ENCODE data around the gene CRYM. TPM values are rescaled to one million over a fixed set of nuclear protein-coding genes. Genes with fewer than 3 reads are reported as not detected.
A peak's percentile ranks its signal among the peaks of the same experiment; 100 is the strongest.

CRYM gene
- total RNA-seq, 1 donor from 2014 or later, result 4.6 TPM

DNA sequence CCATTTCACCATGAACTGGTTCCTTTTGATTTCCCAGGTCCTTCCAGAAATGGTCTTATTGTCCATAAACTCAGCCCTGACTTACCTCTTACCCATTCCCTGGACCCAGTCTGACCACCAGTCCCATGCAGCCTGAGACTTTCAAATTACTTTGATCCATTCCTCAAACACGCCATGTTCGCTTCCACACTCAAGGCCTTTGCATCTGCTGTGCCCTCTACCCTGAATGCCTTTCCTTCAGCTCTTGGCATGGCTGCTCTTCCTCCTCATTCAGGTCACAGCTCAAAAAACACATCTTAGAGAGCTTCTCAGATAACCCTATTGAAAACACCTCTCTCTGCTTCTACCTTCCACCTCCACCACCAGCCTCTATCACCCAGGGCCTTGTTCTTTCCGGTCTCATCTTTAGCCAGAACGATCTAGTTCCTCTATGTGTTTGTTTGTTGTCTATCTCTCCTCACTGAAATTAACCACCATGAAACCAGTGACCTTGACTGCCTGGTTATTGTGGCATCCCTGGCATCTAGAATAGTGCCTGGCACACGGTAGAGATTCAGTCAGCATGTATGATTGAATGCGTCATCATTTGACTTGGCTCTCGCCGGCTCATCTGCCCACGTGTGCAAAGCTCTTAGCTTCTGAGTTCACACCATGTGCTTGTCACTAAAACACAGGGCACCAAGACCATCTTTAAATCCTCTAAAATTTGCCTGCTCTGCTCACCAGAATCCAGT is 12.8 kb downstream of the CRYM start:
- Mint-ChIP-seq H3K27me3 (ENCODE audit: low read depth) (no peaks in the 10 kb centered on the region), H3K4me3 (no peak overlapping the region), H3K9me3 (no peaks in the 10 kb centered on the region), H3K4me1 (peaks cover 10% of the 10 kb centered on the region), H3K27ac (no peak overlapping the region), H3K36me3 (no peaks in the 10 kb centered on the region)
- no peak for DNase-seq (ENCODE audit: low spot score in 2 of 2, unreplicated experiment in 2 of 2)
- TF ChIP-seq CTCF (IDR thresholded peaks at IDR 0.05; ENCODE audit: unreplicated experiment), result no peak

- Mint-ChIP-seq H3K4me3 (no peak overlapping the region), H3K9me3 (no peaks in the 10 kb centered on the region), H3K4me1 (peaks cover 10% of the 10 kb centered on the region), H3K36me3 (no peaks in the 10 kb centered on the region), H3K27me3 (ENCODE audit: low read depth) (no peaks in the 10 kb centered on the region), H3K27ac (peak overlapping the region; percentile 72)
- TF ChIP-seq CTCF (IDR thresholded peaks at IDR 0.05; ENCODE audit: unreplicated experiment), result no peak
- no peak for DNase-seq (ENCODE audit: low spot score in 2 of 2, unreplicated experiment in 2 of 2)
Measured at GRCh38 chr16:21264571-21265036, 13.5 kb downstream of the CRYM start.

DNA sequence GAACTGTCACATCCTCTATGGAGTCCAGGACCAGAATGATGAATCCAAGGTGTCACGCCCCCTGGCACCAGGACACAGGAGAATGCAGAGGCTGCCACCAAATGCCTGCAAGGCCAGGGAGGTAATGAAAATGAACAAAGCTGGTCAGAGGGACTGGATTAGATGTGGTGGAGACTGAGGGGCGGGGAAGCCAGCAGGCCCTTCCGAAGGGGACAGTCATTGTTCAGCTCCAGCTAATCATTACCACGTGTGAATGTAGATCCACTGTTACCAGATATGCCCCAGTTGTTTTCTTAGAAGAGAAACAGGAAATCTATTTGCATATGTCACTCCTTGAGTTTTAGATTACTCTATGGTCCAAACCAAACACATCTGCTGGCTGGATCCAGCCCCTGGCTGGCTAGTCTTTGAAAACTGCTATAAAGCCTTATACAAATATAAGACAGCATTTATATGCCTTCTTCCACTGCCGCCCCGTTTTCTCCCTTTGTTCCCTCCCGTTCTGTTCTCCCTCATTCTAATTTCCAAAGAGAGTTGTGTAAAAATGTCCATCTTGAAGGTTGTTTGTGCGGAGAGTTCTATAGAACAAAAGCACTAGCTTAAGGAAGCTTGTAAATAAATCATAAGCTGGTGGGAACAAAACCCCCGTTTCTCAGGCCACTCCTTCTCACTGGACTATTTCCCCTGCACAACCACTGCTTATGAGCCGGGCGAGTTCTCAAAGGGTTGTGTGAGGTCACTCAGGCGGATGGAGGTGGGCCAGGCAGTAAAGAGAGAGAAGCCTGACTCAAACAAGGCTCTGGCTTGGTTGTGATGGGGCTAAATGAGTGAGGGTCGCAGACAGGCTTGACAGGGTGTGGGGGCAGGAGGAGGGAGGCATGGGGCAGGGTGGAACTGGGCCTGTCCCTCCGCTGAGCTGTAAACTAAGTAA is 14.2 kb downstream of the CRYM start:
- no peak overlapping the region for H3K4me3 Mint-ChIP-seq
- H3K27me3 Mint-ChIP-seq (ENCODE audit: low read depth), result no peaks in the 10 kb centered on the region
- H3K27ac Mint-ChIP-seq, result peak overlapping the region; percentile 72
- DNase-seq (ENCODE audit: low spot score in 2 of 2, unreplicated experiment in 2 of 2), result no peak
- H3K4me1 Mint-ChIP-seq, result peaks cover 10% of the 10 kb centered on the region
- no peaks in the 10 kb centered on the region for H3K36me3 Mint-ChIP-seq
- TF ChIP-seq CTCF (IDR thresholded peaks at IDR 0.05; ENCODE audit: unreplicated experiment), result no peak
- no peaks in the 10 kb centered on the region for H3K9me3 Mint-ChIP-seq

DNA sequence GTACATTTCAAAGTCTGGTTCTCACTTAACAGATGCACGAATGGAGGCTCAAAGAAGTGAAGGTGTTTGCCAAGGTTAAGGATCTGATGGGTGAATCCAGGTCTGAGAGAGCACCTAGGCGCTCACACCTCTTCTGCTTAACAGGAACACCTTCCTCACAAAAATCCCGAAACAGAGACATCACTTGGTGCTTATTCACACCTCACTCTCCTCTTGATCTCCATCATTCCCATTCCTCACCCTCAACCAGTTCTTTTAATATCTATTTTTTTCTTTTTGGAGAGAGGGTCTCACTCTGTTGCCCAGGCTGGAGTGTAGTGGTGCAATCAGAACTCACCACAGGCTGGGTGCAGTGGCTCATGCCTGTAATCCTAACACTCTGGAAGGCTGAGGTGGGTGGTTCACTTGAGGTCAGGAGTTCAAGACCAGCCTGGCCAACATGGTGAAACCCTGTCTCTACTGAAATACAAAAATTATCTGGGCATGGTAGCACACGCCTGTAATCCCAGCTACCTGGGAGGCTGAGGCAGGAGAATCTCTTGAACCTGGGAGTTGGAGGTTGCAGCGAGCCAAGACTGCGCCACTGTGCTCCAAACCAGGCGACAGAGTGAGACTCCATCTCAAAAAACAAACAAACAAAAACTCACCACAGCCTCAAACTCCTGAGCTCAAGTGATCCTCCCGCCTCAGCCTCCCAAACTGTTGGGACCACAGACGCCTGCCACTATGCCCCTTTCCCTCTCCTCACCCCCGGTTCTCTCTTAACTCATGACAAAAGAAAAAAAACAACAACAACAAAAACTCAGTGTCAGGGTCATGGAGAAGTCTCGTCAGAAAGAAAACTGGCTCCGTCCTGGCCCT is 15.1 kb downstream of the CRYM start:
- no peak for TF ChIP-seq CTCF (IDR thresholded peaks at IDR 0.05; ENCODE audit: unreplicated experiment)
- Mint-ChIP-seq H3K4me1 (peaks cover 10% of the 10 kb centered on the region), H3K4me3 (no peak overlapping the region), H3K36me3 (no peaks in the 10 kb centered on the region), H3K27me3 (ENCODE audit: low read depth) (no peaks in the 10 kb centered on the region), H3K27ac (peak overlapping the region; percentile 47), H3K9me3 (no peaks in the 10 kb centered on the region)
- no peak for DNase-seq (ENCODE audit: low spot score in 2 of 2, unreplicated experiment in 2 of 2)
